ENCODE measurements around the gene RECQL5.

DNA sequence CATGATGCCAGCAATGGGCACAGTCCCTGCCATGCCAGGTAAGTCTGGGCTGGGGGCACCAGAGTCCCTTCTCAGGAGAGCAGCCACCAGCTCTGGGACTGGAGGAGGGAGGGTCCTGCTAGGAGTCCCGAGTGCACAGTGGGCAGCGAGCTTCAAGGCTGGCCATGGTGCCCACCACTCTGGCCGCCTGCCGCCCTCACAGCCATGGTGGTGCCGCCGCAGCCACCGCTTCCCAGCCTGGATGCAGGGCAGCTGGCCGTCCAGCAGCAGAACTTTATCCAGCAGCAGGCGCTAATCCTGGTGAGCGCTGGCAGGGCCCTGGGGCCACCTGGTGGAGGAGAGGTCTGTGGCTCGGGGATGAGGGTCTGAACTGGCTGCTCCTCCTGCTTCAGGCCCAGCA lies 51.7 kb downstream of the RECQL5 start:
- TF ChIP-seq BHLHE40 (IDR thresholded peaks at IDR 0.05; ENCODE audit: borderline replicate concordance) (no peak), SP1 (IDR thresholded peaks at IDR 0.05) (no peak), TARDBP (IDR thresholded peaks at IDR 0.05) (no peak), ZNF384 (IDR thresholded peaks at IDR 0.05) (no peak)

All from HEK293T (cell line).